Endothelial cell of umbilical vein (primary cell): ENCODE measurements around the gene KIAA1755. TPM values are rescaled to one million over a fixed set of nuclear protein-coding genes. Genes with fewer than 3 reads are reported as not detected.

Experiments used
- BruUV-seq: library from RNA; stranded (reverse); fragments of 400-500 nt; replicated peaks from 2 replicates; lab custom pipeline; 2021; lab: Mats Ljungman, UMichigan
- CTCF ChIA-PET: fragments of 300-600, 350-600 bp; sonication (Branson Sonifier 250); formaldehyde crosslinking; loops from one replicate; lab custom pipeline; 2021; ENCODE audit warnings: antibody characterized with exemption, inconsistent platforms; lab: Charles Lee
- POLR2A ChIA-PET: fragments of 300-600, 350-600 bp; sonication (Branson Sonifier 250); formaldehyde crosslinking; loops from one replicate; lab custom pipeline; 2021; ENCODE audit warnings: antibody characterized with exemption, inconsistent platforms; lab: Charles Lee
- DNase-seq: peaks from one replicate; pipeline ENCODE4 v3.0.0-alpha.2; 2011; ENCODE audit warnings: low read depth, low spot score
- FAIRE-seq: peaks from 2 replicates; lab custom pipeline; 2011; peaks lifted over from hg19 to GRCh38; lab: Jason Lieb, UNC
- H2AFZ ChIP-seq: 2 replicates; pipeline ENCODE4 v1.6.0; 2012; ENCODE audit warnings: low read depth, low read length, control low read depth, inconsistent platforms
- H3K27ac ChIP-seq: 2 replicates; pipeline ENCODE4 v1.5.1; 2011; ENCODE audit warnings: low read depth, mild to moderate bottlenecking, control low read depth, low read length, moderate library complexity; ENCODE audit not compliant: insufficient read depth
- H3K27me3 ChIP-seq, 2 experiments: 2 replicates each; pipeline versions ENCODE4 v1.6.0 to v1.6.1; 2011; ENCODE audit warnings: low read length in 2 of 2, mixed read lengths in 1 of 2; ENCODE audit not compliant: control insufficient read depth in 2 of 2, insufficient read depth in 2 of 2
- H3K36me3 ChIP-seq, 2 experiments: 2 replicates in 1 of 2; 3 replicates in 1 of 2; pipeline ENCODE4 v1.5.1; 2011; ENCODE audit warnings: low read length in 2 of 2, mild to moderate bottlenecking in 1 of 2, moderate library complexity in 1 of 2; ENCODE audit not compliant: control insufficient read depth in 2 of 2, insufficient read depth in 2 of 2; ENCODE audit errors: extremely low read depth in 1 of 2
- H3K4me1 ChIP-seq: 3 replicates; pipeline ENCODE4 v1.5.1; 2011; ENCODE audit warnings: mild to moderate bottlenecking, low read length; ENCODE audit not compliant: control insufficient read depth, insufficient read depth; ENCODE audit errors: extremely low read depth
- H3K4me2 ChIP-seq: 2 replicates; pipeline ENCODE4 v1.6.1; 2011; ENCODE audit warnings: low read length, control low read depth, mixed read lengths; ENCODE audit not compliant: insufficient read depth
- H3K4me3 ChIP-seq, 3 experiments: fragments of 200-600 bp in 1 of 3; sonication (generic), shearing (Covaris generic) in 1 of 3; replicated peaks in 1 of 3; 2 replicates each; pipeline ENCODE4 v1.5.1; 2011 to 2016; ENCODE audit warnings: control low read depth in 3 of 3, low read length in 3 of 3, mild to moderate bottlenecking in 2 of 3, inconsistent platforms in 1 of 3, low read depth in 1 of 3, moderate library complexity in 1 of 3; ENCODE audit not compliant: insufficient read depth in 1 of 3
- H3K79me2 ChIP-seq: 2 replicates; pipeline ENCODE4 v1.6.0; 2012; ENCODE audit warnings: low read length, inconsistent platforms; ENCODE audit not compliant: control insufficient read depth, insufficient read depth
- H3K9ac ChIP-seq: replicated peaks from 2 replicates; pipeline ENCODE3; 2011; ENCODE audit warnings: low read length, control low read depth; ENCODE audit not compliant: insufficient read depth; ENCODE audit errors: extremely low read depth
- H3K9me1 ChIP-seq: replicated peaks from 3 replicates; pipeline ENCODE4 v1.6.0; 2011; ENCODE audit warnings: mild to moderate bottlenecking, low read length; ENCODE audit not compliant: control insufficient read depth, insufficient read depth; ENCODE audit errors: extremely low read depth
- H3K9me3 ChIP-seq: replicated peaks from 2 replicates; pipeline ENCODE4 v1.5.1; 2012; ENCODE audit warnings: low read length, inconsistent platforms; ENCODE audit not compliant: control insufficient read depth, insufficient read depth
- H4K20me1 ChIP-seq: replicated peaks from 2 replicates; pipeline ENCODE3; 2011; ENCODE audit warnings: mild to moderate bottlenecking, low read length; ENCODE audit not compliant: control insufficient read depth, insufficient read depth; ENCODE audit errors: extremely low read depth
- CTCF ChIP-seq, 2 donors: IDR thresholded peaks; 1 replicate in 1 of 2; 2 replicates in 1 of 2; pipeline ENCODE4 v1.5.1; 2011; ENCODE audit warnings: low read length in 2 of 2, mild to moderate bottlenecking in 2 of 2, moderate library complexity in 2 of 2, control low read depth in 1 of 2, inconsistent platforms in 1 of 2, low read depth in 1 of 2; ENCODE audit not compliant: insufficient read depth in 1 of 2; ENCODE audit errors: extremely low read depth in 1 of 2
- EZH2 ChIP-seq: IDR thresholded peaks from 2 replicates; pipeline ENCODE4 v1.6.1; 2012; ENCODE audit warnings: borderline replicate concordance, low read depth, mild to moderate bottlenecking, moderate library complexity, low read length, inconsistent platforms; ENCODE audit not compliant: severe bottlenecking
- FOS ChIP-seq: IDR thresholded peaks from 2 replicates; pipeline ENCODE4 v1.6.1; 2011; ENCODE audit warnings: mild to moderate bottlenecking, low read length, moderate library complexity, borderline replicate concordance; ENCODE audit not compliant: insufficient read depth
- GATA2 ChIP-seq: IDR thresholded peaks from 2 replicates; pipeline ENCODE4 v1.7.0; 2011; ENCODE audit warnings: low read depth, mild to moderate bottlenecking, moderate library complexity, mixed read lengths, low read length; ENCODE audit not compliant: insufficient read length, insufficient read depth
- JUN ChIP-seq: IDR thresholded peaks from 2 replicates; pipeline ENCODE4 v1.6.1; 2011; ENCODE audit warnings: borderline replicate concordance, low read depth; ENCODE audit not compliant: insufficient read length, insufficient read depth
- MAX ChIP-seq: IDR thresholded peaks from 2 replicates; pipeline ENCODE4 v1.6.1; 2011; ENCODE audit not compliant: insufficient read depth, insufficient read length
- MYC ChIP-seq: IDR thresholded peaks from one replicate; pipeline ENCODE4 v1.6.1; 2011; ENCODE audit warnings: mild to moderate bottlenecking, low read depth, low read length
- POLR2A ChIP-seq: IDR thresholded peaks from 2 replicates; pipeline ENCODE4 v1.6.1; 2012; ENCODE audit warnings: low read depth, mild to moderate bottlenecking, control low read depth, low read length
- POLR2AphosphoS5 ChIP-seq: IDR thresholded peaks from 2 replicates; pipeline ENCODE4 v1.6.1; 2012; ENCODE audit warnings: low read depth, mild to moderate bottlenecking, control low read depth, low read length, moderate library complexity; ENCODE audit not compliant: insufficient read depth
- dilution Hi-C: fragments of 300-500 bp; cut with MboI; formaldehyde crosslinking; loops from one replicate; pipeline ENCODE4 v1.15.0; 2019; ENCODE audit warnings: low sequenced_read_pairs; ENCODE audit not compliant: extremely low pct_ligation_motif_present
- intact Hi-C: fragments of 100-400 bp; cut with micrococcal nuclease; formaldehyde crosslinking; loops from one replicate; pipeline ENCODE4 v1.10.0; 2022
- polyA plus RNA-seq, 4 experiments: library from polyadenylated mRNA; depleted of rRNA in 3 of 4; stranded (reverse) in 3 of 4; unstranded in 1 of 4; fragments of >200 nt; gene quantifications; 2 replicates each; pipeline versions ENCODE4 v1.2.1 to v1.2.3, GENCODE V29; 2011 to 2012; ENCODE audit warnings: missing spikeins in 1 of 4
- total RNA-seq: library from RNA; stranded (reverse); gene quantifications from 2 replicates; pipeline ENCODE4 v1.2.3, GENCODE V29; 2021

The KIAA1755 gene
- total and polyA plus RNA-seq, 2 donors (not counting 3 experiments of a cell fraction or from before 2014, with no cell fraction given), result 0.36 to 0.51 TPM

- Histone ChIP-seq H3K27ac (no peak overlapping the region), H3K4me3 (no peak overlapping the region), H3K9ac (no peak overlapping the region), H3K4me2 (no peak overlapping the region), H2AFZ (no peak overlapping the region), H3K9me1 (no peaks in the 10 kb centered on the region), H3K4me1 (peaks cover 10% of the 10 kb centered on the region), H3K27me3 (no peaks in the 10 kb centered on the region), H3K79me2 (no peaks in the 10 kb centered on the region), H3K36me3 (no peaks in the 10 kb centered on the region), H4K20me1 (no peaks in the 10 kb centered on the region), H3K9me3 (no peaks in the 10 kb centered on the region)
- intact Hi-C loops (no loop called here), dilution Hi-C loops (no loop called here)
- no TSS peak for BruUV-seq
- DNase-seq (no peak), FAIRE-seq (no peak)
- ChIA-PET POLR2A (no interaction called here), CTCF (interaction anchor here (0.5 to 9.5 kb wide), 12 partner anchors 13 to 803 kb away, joined by 3 to 156 read pairs (median 5); no protein-coding TSS in a partner anchor)
- no peak for TF ChIP-seq POLR2A
- TF ChIP-seq MAX, result no peak
- TF ChIP-seq FOS, result no peak
- TF ChIP-seq JUN, result no peak
- no peak for TF ChIP-seq CTCF (IDR thresholded peaks at IDR 0.05; ENCODE audit: extremely low read depth in 1 of 2, insufficient read depth in 1 of 2, low read depth in 1 of 2, low read length in 2 of 2)
- TF ChIP-seq EZH2, result no peak
- TF ChIP-seq MYC, result no peak
- no peak for TF ChIP-seq GATA2
- TF ChIP-seq POLR2AphosphoS5, result no peak
Observed at GRCh38 chr20:38215194-38216182, 45.0 kb downstream of the KIAA1755 start.
